B cell (primary cell): ENCODE measurements around the gene SLC39A13. TPM values are rescaled to one million over a fixed set of nuclear protein-coding genes. Genes with fewer than 3 reads are reported as not detected.

Experiments used
- ATAC-seq: fragments of 200-7000 bp; cut with Tn5 transposase; one replicate; pipeline ENCODE4 v1.10.0; 2021; ENCODE audit warnings: low read depth, mild to moderate bottlenecking, moderate number of reproducible peaks, moderate library complexity
- CTCF ChIA-PET: fragments of 350-600 bp; sonication (Branson Sonifier 250); formaldehyde crosslinking; loops from one replicate; lab custom pipeline; 2021; ENCODE audit warnings: antibody characterized with exemption, inconsistent platforms; lab: Charles Lee
- POLR2A ChIA-PET: fragments of 350-600 bp; sonication (Branson Sonifier 250); formaldehyde crosslinking; loops from one replicate; lab custom pipeline; 2021; ENCODE audit warnings: antibody characterized with exemption; lab: Charles Lee
- DNase-seq: peaks from one replicate; pipeline ENCODE4 v3.0.0; 2013
- H2AFZ ChIP-seq: 2 replicates; pipeline ENCODE4 v1.6.1; 2012; ENCODE audit warnings: mild to moderate bottlenecking, low read depth, low read length; ENCODE audit not compliant: insufficient read depth, poor library complexity, severe bottlenecking
- H3K27ac ChIP-seq, 2 donors: 1 replicate in 1 of 2; 2 replicates in 1 of 2; pipeline ENCODE4 v1.5.1; 2012 to 2013; ENCODE audit warnings: low read length in 2 of 2, mild to moderate bottlenecking in 2 of 2, moderate library complexity in 1 of 2
- H3K27me3 ChIP-seq, 4 experiments: fragments of 200-600 bp in 1 of 4; sonication (generic) in 1 of 4; replicated peaks in 1 of 4; 1 replicate in 2 of 4; 2 replicates in 2 of 4; pipeline versions ENCODE4 v1.6.1 to v1.7.0; 2013 to 2016; ENCODE audit warnings: low read length in 3 of 4, mild to moderate bottlenecking in 2 of 4, mixed read lengths in 1 of 4, moderate library complexity in 1 of 4; ENCODE audit not compliant: insufficient read depth in 4 of 4, control insufficient read depth in 3 of 4; ENCODE audit errors: control extremely low read depth in 1 of 4
- H3K36me3 ChIP-seq, 2 experiments: replicated peaks in 1 of 2; 1 replicate in 1 of 2; 2 replicates in 1 of 2; pipeline versions ENCODE4 v1.6.1 to v1.7.1; 2013; ENCODE audit warnings: low read length in 1 of 2; ENCODE audit not compliant: insufficient read depth in 2 of 2, control insufficient read depth in 1 of 2; ENCODE audit errors: control extremely low read depth in 1 of 2, extremely low read depth in 1 of 2
- H3K4me1 ChIP-seq, 2 donors: fragments of 200-600 bp in 1 of 2; sonication (generic) in 1 of 2; 1 replicate in 1 of 2; 2 replicates in 1 of 2; pipeline versions ENCODE4 v1.5.1 to v1.6.1; 2013 to 2017; ENCODE audit warnings: low read length in 2 of 2; ENCODE audit not compliant: control insufficient read depth in 2 of 2, insufficient read depth in 2 of 2
- H3K4me2 ChIP-seq: replicated peaks from 2 replicates; pipeline ENCODE3; 2012; ENCODE audit warnings: mild to moderate bottlenecking, low read depth, low read length; ENCODE audit not compliant: poor library complexity, severe bottlenecking
- H3K4me3 ChIP-seq, 5 experiments: fragments of 200-600 bp in 1 of 5; sonication (generic) in 1 of 5; 1 replicate in 3 of 5; 2 replicates in 2 of 5; pipeline versions ENCODE4 v1.5.1 to v1.7.0; 2011 to 2016; ENCODE audit warnings: low read length in 4 of 5, mild to moderate bottlenecking in 4 of 5, low read depth in 2 of 5, control low read depth in 1 of 5, moderate library complexity in 1 of 5; ENCODE audit not compliant: insufficient read depth in 1 of 5; ENCODE audit errors: control extremely low read depth in 1 of 5, extremely low read depth in 1 of 5
- H3K79me2 ChIP-seq: fragments of 200-600 bp; sonication (generic); one replicate; pipeline ENCODE4 v1.6.0; 2016; ENCODE audit warnings: low read length; ENCODE audit not compliant: control insufficient read depth, insufficient read depth
- H3K9ac ChIP-seq: fragments of 200-600 bp; sonication (generic); 2 replicates; pipeline ENCODE4 v1.6.1; 2017; ENCODE audit warnings: mild to moderate bottlenecking, low read length, moderate library complexity
- H3K9me3 ChIP-seq, 3 donors: one replicate each; pipeline versions ENCODE4 v1.6.1 to v1.7.1; 2013; ENCODE audit warnings: low read length in 2 of 3; ENCODE audit not compliant: control insufficient read depth in 2 of 3, insufficient read depth in 1 of 3; ENCODE audit errors: control extremely low read depth in 1 of 3
- H4K20me1 ChIP-seq: 2 replicates; pipeline ENCODE4 v1.6.0; 2012; ENCODE audit warnings: mild to moderate bottlenecking, low read length; ENCODE audit not compliant: insufficient read depth, control insufficient read depth, poor library complexity, severe bottlenecking
- H3K27ac Mint-ChIP-seq: one replicate; pipeline ENCODE4 v1.8.0; 2021; ENCODE audit warnings: mixed read lengths
- H3K27me3 Mint-ChIP-seq: one replicate; pipeline ENCODE4 v1.8.0; 2021; ENCODE audit warnings: mixed read lengths
- H3K4me1 Mint-ChIP-seq: one replicate; pipeline ENCODE4 v1.8.0; 2021; ENCODE audit warnings: mixed read lengths
- H3K4me3 Mint-ChIP-seq: one replicate; pipeline ENCODE4 v1.8.0; 2021; ENCODE audit warnings: mixed read lengths
- H3K9me3 Mint-ChIP-seq: one replicate; pipeline ENCODE4 v1.8.0; 2022; ENCODE audit warnings: mixed read lengths; ENCODE audit not compliant: insufficient read depth
- EZH2 ChIP-seq: IDR thresholded peaks from 2 replicates; pipeline ENCODE4 v1.6.1; 2012; ENCODE audit warnings: borderline replicate concordance, low read depth, mild to moderate bottlenecking, moderate library complexity, low read length; ENCODE audit not compliant: insufficient read depth, poor library complexity, severe bottlenecking
- WGBS: methylation state at CpG from one replicate; pipeline ENCODE4 v1.1.5; 2013; ENCODE audit warnings: missing lambda C conversion rate; ENCODE audit not compliant: insufficient coverage; 5-methylcytosine and 5-hydroxymethylcytosine counted together
- intact Hi-C: fragments of 100-400 bp; cut with micrococcal nuclease; formaldehyde crosslinking; loops from one replicate; pipeline ENCODE4 v1.10.0; 2022
- polyA plus RNA-seq: library from polyadenylated mRNA; depleted of rRNA; stranded (reverse); fragments of >200 nt; gene quantifications from 2 replicates; pipeline ENCODE4 v1.2.3, GENCODE V29; 2012
- total RNA-seq, 2 donors: library from RNA; stranded (reverse); fragments of 120-200 nt in 1 of 2; gene quantifications; 1 replicate in 1 of 2; 2 replicates in 1 of 2; pipeline versions ENCODE4 v1.2.3 to v1.2.4, GENCODE V29; 2013 to 2022
- TF ChIP-seq, protein P1 (sequence below): fragments of 200-600 bp; IDR thresholded peaks from one replicate; pipeline ENCODE4 v1.8.0; 2022; ENCODE audit warnings: antibody characterized with exemption, mild to moderate bottlenecking

SLC39A13 gene
- total and polyA plus RNA-seq, 2 donors (not counting 1 experiment from before 2014, with no cell fraction given): 33.0 to 55.7 TPM

DNA sequence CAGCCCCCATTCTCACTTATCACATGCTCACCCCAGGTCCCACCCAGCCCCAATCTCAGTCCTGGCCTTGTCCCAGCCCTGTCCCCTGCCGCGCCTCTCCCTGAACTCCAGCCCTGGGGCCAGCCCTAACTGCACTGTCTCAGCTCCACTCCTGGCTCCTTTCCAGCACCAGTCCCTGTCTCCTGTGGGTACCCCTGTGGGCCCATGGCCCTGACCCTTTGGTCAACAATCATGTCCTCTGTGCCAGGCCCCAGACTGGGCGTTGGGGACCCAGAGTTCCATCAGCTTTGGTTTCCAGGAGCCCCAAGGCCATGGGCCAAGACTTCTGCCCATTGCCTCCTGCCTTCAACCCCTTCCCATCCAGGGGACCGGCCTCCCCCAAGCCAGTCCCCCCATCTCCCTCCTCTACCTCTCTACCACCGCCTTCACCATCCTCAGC lies 30.8 kb upstream of the SLC39A13 start:
- no peak overlapping the region for H3K27ac Mint-ChIP-seq
- ATAC-seq: no peak
- Histone ChIP-seq H2AFZ (peak overlapping the region; percentile 73), H3K4me2 (peak overlapping the region; percentile 100), H3K9ac (peak overlapping the region; percentile 99), H3K79me2 (peaks cover 98% of the 10 kb centered on the region), H3K27me3 (no peaks in the 10 kb centered on the region), H3K4me1 (peaks cover 45 to 51% of the 10 kb centered on the region in 2 donors), H3K4me3 (peak overlapping the region; percentile 47 to 99 (median 91)), H3K27ac (peak overlapping the region; percentile 96 to 97), H3K36me3 (peaks cover 0 to 26% of the 10 kb centered on the region in 2 experiments), H3K9me3 (no peaks in the 10 kb centered on the region), H4K20me1 (peaks cover 40% of the 10 kb centered on the region)
- ChIA-PET POLR2A (interaction anchor here (1.6 to 4.1 kb wide), 8 partner anchors 12 to 163 kb away, joined by 3 to 50 read pairs (median 10); partner anchors contain the start of gene DDB2), CTCF (interaction anchor here (0.9 to 2.6 kb wide), 6 partner anchors 14 to 34 kb away, joined by 3 to 18 read pairs (median 10); partner anchors contain the start of gene SLC39A13)
- peaks cover 39% of the 10 kb centered on the region for H3K4me1 Mint-ChIP-seq
- intact Hi-C loops: loop anchor here (1.0 to 10.0 kb wide), 7 partner anchors 17 to 201 kb away; partner anchors contain the start of genes ARFGAP2, PSMC3 and SLC39A13
- H3K4me3 Mint-ChIP-seq: peak overlapping the region; percentile 92
- H3K9me3 Mint-ChIP-seq: no peaks in the 10 kb centered on the region
- no peak for DNase-seq
- 3% methylated on average over 5 of the region's 5 CpGs for WGBS
- no peak for TF ChIP-seq EZH2
- TF ChIP-seq, protein P1, sequence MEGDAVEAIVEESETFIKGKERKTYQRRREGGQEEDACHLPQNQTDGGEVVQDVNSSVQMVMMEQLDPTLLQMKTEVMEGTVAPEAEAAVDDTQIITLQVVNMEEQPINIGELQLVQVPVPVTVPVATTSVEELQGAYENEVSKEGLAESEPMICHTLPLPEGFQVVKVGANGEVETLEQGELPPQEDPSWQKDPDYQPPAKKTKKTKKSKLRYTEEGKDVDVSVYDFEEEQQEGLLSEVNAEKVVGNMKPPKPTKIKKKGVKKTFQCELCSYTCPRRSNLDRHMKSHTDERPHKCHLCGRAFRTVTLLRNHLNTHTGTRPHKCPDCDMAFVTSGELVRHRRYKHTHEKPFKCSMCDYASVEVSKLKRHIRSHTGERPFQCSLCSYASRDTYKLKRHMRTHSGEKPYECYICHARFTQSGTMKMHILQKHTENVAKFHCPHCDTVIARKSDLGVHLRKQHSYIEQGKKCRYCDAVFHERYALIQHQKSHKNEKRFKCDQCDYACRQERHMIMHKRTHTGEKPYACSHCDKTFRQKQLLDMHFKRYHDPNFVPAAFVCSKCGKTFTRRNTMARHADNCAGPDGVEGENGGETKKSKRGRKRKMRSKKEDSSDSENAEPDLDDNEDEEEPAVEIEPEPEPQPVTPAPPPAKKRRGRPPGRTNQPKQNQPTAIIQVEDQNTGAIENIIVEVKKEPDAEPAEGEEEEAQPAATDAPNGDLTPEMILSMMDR: no peak
- no peaks in the 10 kb centered on the region for H3K27me3 Mint-ChIP-seq
